OCI-LY3 (cell line): ENCODE results near the gene IQCN.

ENCODE experiments used
- H2AFZ ChIP-seq: fragments of 200-600, 300-600 bp; shearing (Covaris generic); 2 replicates; pipeline ENCODE4 v1.6.0; 2014; ENCODE audit warnings: antibody characterized with exemption, low read depth, low read length
- H3K27ac ChIP-seq: fragments of 200-600, 300-600 bp; sonication (generic); 2 replicates; pipeline ENCODE4 v1.5.1; 2014; ENCODE audit warnings: mild to moderate bottlenecking, low read length, moderate library complexity, mixed read lengths
- H3K27me3 ChIP-seq: fragments of 200-600, 300-600 bp; sonication (generic); 2 replicates; pipeline ENCODE4 v1.6.1; 2014; ENCODE audit warnings: low read depth, low read length, mixed read lengths
- H3K36me3 ChIP-seq: fragments of 200-600, 300-600 bp; sonication (generic); replicated peaks from 2 replicates; pipeline ENCODE3; 2014; ENCODE audit warnings: low read depth, low read length, mixed read lengths
- H3K4me1 ChIP-seq: fragments of 300-600, 200-600 bp; sonication (generic); 2 replicates; pipeline ENCODE4 v1.6.1; 2014; ENCODE audit warnings: low read length, mixed read lengths
- H3K4me2 ChIP-seq: fragments of 200-600, 300-600 bp; sonication (generic); 2 replicates; pipeline ENCODE4 v1.6.1; 2014; ENCODE audit warnings: low read length, mixed read lengths
- H3K4me3 ChIP-seq: fragments of 300-600, 200-600 bp; sonication (generic); 2 replicates; pipeline ENCODE4 v1.5.1; 2014; ENCODE audit warnings: antibody characterized with exemption, mild to moderate bottlenecking, low read length, moderate library complexity
- H3K79me2 ChIP-seq: fragments of 300-600, 200-600 bp; shearing (Covaris generic); 2 replicates; pipeline ENCODE4 v1.6.1; 2014; ENCODE audit warnings: mild to moderate bottlenecking, low read length, mixed read lengths
- H3K9ac ChIP-seq: fragments of 300-600, 200-600 bp; shearing (Covaris generic); 2 replicates; pipeline ENCODE4 v1.6.0; 2014; ENCODE audit warnings: mild to moderate bottlenecking, low read length, moderate library complexity
- H3K9me3 ChIP-seq: fragments of 200-600, 300-600 bp; shearing (Covaris generic); 2 replicates; pipeline ENCODE4 v1.6.1; 2014; ENCODE audit warnings: low read length, mixed read lengths; ENCODE audit not compliant: insufficient read depth
- H4K20me1 ChIP-seq: fragments of 200-600, 300-600 bp; sonication (generic); 2 replicates; pipeline ENCODE4 v1.6.1; 2016; ENCODE audit warnings: low read length, mixed read lengths; ENCODE audit not compliant: insufficient read depth
- CTCF ChIP-seq: fragments of 200-600, 300-600 bp; sonication (generic); IDR thresholded peaks from 2 replicates; pipeline ENCODE4 v1.5.1; 2014; ENCODE audit warnings: antibody characterized with exemption, low read length, low read depth
- EZH2phosphoT487 ChIP-seq: fragments of 200-600 bp; shearing (Covaris generic); IDR thresholded peaks from 2 replicates; pipeline ENCODE4 v1.6.1; 2018; ENCODE audit warnings: antibody characterized with exemption, mixed run types, low read depth

IQCN gene

DNA sequence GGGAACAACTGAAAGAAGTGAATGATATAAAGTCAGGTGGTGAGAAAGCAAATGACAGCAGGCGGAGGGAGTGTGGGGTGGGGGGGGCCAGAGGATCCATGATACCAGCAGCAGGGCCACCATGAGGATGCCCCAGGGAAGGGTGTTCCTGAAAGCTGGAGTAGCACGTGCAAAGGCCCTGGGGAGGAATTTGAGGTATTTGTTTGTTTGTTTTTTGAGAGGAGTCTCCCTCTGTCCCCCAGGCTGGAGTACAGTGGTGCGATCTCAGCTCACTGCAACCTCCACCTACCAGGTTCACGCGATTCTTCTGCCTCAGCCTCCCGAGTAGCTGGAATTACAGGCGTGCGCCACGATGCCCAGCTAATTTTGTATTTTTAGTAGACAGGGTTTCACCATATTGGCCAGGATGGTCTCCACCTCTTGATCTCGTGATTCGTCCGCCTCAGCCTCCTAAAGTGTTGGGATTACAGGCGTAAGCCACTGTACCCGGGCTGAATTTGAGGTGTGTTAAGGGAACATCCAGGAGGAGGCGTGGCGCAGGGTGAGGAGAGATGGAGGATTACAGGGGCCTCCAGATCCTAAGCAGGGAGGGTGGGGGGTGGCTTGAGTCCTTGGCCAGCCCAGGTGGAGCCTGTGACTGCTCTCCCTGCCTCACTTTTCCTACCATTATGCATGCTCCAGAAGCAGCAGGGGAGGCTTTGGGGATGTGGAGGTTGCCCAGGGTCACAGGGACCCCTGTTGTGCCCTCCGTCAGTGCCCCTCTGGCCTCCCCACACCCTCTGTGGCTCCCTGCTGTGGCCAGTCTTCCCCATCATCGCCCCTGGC lies 19.6 kb upstream of the IQCN start:
- Histone ChIP-seq H3K9me3 (no peaks in the 10 kb centered on the region), H3K4me3 (peak overlapping the region; percentile 80), H3K4me1 (peaks cover 32% of the 10 kb centered on the region), H3K27ac (no peak overlapping the region), H4K20me1 (no peaks in the 10 kb centered on the region), H3K27me3 (no peaks in the 10 kb centered on the region), H3K36me3 (no peaks in the 10 kb centered on the region), H3K4me2 (peak overlapping the region; percentile 83), H3K9ac (peak overlapping the region; percentile 91; the same call in 1 of the 2 replicates), H3K79me2 (no peaks in the 10 kb centered on the region), H2AFZ (no peak overlapping the region)
- TF ChIP-seq CTCF (no peak), EZH2phosphoT487 (no peak)

DNA sequence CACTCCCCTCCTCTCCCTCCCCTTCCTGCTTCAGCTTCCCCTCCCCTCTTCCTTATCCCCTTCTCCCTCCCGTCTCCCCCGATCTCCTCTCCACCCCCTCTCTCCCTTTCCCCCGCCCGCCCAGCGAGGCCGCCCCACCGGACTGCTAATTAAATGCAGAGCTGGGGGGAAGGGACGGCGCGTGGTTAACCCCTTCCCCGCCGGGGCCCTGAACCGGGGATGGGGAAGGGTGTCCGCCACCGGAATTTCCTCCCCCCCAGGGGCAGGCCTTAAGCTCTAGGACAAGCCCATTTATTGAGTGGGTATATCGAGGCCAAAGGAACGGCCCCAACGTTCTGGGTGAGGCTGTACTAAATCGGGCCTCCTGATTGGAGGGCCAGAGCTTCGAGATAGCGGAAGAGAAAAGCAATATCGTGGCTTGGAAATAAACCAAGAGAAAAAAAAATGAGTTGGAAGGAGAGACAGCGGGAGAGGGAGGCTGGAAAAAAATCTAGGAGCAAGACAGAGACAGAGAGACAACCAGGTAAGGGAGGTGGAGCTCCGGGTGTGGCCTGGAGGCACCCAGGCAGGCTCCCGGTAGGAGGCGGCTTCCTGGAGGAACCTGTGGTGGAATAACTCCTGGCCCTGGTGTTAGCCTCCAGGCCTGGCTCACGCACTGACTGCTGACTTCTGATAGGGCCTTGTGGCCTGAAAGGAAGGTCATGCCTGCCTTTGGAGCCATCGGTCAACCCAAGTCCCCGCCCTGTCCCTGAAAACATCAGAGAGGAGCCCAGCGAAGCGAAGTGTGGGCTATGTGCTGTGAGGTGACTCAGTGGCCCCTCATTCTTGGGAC lies 18.8 kb upstream of the IQCN start:
- H3K27me3 ChIP-seq: no peaks in the 10 kb centered on the region
- no peak for TF ChIP-seq CTCF
- no peak for TF ChIP-seq EZH2phosphoT487
- peak overlapping the region; percentile 86 for H3K27ac ChIP-seq

GRCh38 chr19:18292462-18292809 lies 18.2 kb upstream of the IQCN start:
- H3K27ac ChIP-seq: peak overlapping the region; percentile 86
- H3K27me3 ChIP-seq: no peaks in the 10 kb centered on the region
- peak overlapping the region; percentile 80 for H3K4me3 ChIP-seq
- no peak overlapping the region for H2AFZ ChIP-seq
- H3K79me2 ChIP-seq: no peaks in the 10 kb centered on the region
- peak overlapping the region; percentile 83 for H3K4me2 ChIP-seq
- TF ChIP-seq CTCF: no peak
- TF ChIP-seq EZH2phosphoT487: no peak
- peaks cover 32% of the 10 kb centered on the region for H3K4me1 ChIP-seq
- H3K9ac ChIP-seq: peak overlapping the region; percentile 91
- H3K9me3 ChIP-seq: no peaks in the 10 kb centered on the region
- H4K20me1 ChIP-seq: no peaks in the 10 kb centered on the region
- H3K36me3 ChIP-seq: no peaks in the 10 kb centered on the region

More for the DNA sequence above, 18.8 kb upstream of the IQCN start:
- Histone ChIP-seq H3K9me3 (no peaks in the 10 kb centered on the region), H3K36me3 (no peaks in the 10 kb centered on the region), H3K79me2 (no peaks in the 10 kb centered on the region), H4K20me1 (no peaks in the 10 kb centered on the region), H3K4me2 (peak overlapping the region; percentile 83), H3K4me1 (peaks cover 32% of the 10 kb centered on the region), H2AFZ (0 out of 2 replicates have a peak overlapping the region, but pooled peaks have one; percentile 4), H3K9ac (peak overlapping the region; percentile 91), H3K4me3 (peak overlapping the region; percentile 80)
